Stimulated activated CD8-positive, alpha-beta memory T cell treated with anti-CD3 and anti-CD28 coated beads, Interleukin-12 subunit alpha, Interleukin-12 subunit beta, amount 100 ng/mL, for 1 hour (primary cell): Measurements from ENCODE around the gene CSNK1E.
"Not testable (repeated sequence)": the region's sequence is repeated elsewhere in the genome, so short reads cannot be mapped to it uniquely, and the experiment has no call there.

ENCODE experiments used
- DNase-seq: peaks from one replicate; pipeline ENCODE4 v3.0.0-alpha.2; 2020; ENCODE audit warnings: low read depth

CSNK1E gene

GRCh38 chr22:38317122-38317994 lies at the start of gene CSNK1E:
Gene CSNK1E, minus strand, starts transcription at chr22:38317433. Its CDS starts 3,276 bp downstream, at chr22:38314157.
- peak; percentile 50 for DNase-seq

- DNase-seq: not testable (repeated sequence)
These were observed 48.6 kb upstream of the CSNK1E start for GRCh38 chr22:38365829-38366228.

- DNase-seq: not testable (repeated sequence)
These were observed 47.9 kb upstream of the CSNK1E start for GRCh38 chr22:38365174-38365573.

GRCh38 chr22:38360560-38360959 lies 43.3 kb upstream of the CSNK1E start:
- not testable (repeated sequence) for DNase-seq

GRCh38 chr22:38359817-38360216 lies 42.6 kb upstream of the CSNK1E start:
- not testable (repeated sequence) for DNase-seq

GRCh38 chr22:38357971-38358370 lies 40.7 kb upstream of the CSNK1E start:
- DNase-seq: not testable (repeated sequence)

GRCh38 chr22:38355275-38355674 lies 38.0 kb upstream of the CSNK1E start:
- DNase-seq: no peak

GRCh38 chr22:38353701-38354100 lies 36.5 kb upstream of the CSNK1E start:
- no peak for DNase-seq

- peak; percentile 51 for DNase-seq
These were observed 36.0 kb upstream of the CSNK1E start for GRCh38 chr22:38353142-38353629.

GRCh38 chr22:38352436-38352835 lies 35.2 kb upstream of the CSNK1E start:
- no peak for DNase-seq

- DNase-seq: no peak
These were observed 33.5 kb upstream of the CSNK1E start for GRCh38 chr22:38350444-38351359.

- DNase-seq: no peak
These were observed 31.7 kb upstream of the CSNK1E start for GRCh38 chr22:38348751-38349496.

- DNase-seq: no peak
These were observed 30.9 kb upstream of the CSNK1E start for GRCh38 chr22:38347944-38348750.

- DNase-seq: no peak
These were observed 30.1 kb upstream of the CSNK1E start for GRCh38 chr22:38347181-38347943.

- no peak for DNase-seq
These were observed 29.3 kb upstream of the CSNK1E start for GRCh38 chr22:38346506-38346905.

GRCh38 chr22:38345782-38346181 lies 28.5 kb upstream of the CSNK1E start:
- DNase-seq: no peak

GRCh38 chr22:38339893-38340292 lies 22.7 kb upstream of the CSNK1E start:
- not testable (repeated sequence) for DNase-seq

- DNase-seq: no peak
These were observed 21.6 kb upstream of the CSNK1E start for GRCh38 chr22:38338772-38339379.

GRCh38 chr22:38336699-38337098 lies 19.5 kb upstream of the CSNK1E start:
- no peak for DNase-seq

- no peak for DNase-seq
These were observed 17.8 kb upstream of the CSNK1E start for GRCh38 chr22:38335077-38335476.
